PFSK-1 (cell line): Measurements from ENCODE around the gene ENTPD2.

ENCODE experiments used
- REST ChIP-seq, 2 experiments: IDR thresholded peaks; 2 replicates each; pipeline versions ENCODE4 v1.6.1 to v1.8.0; 2011 to 2012; ENCODE audit warnings: low read depth in 2 of 2, low read length in 2 of 2, control low read depth in 1 of 2, inconsistent platforms in 1 of 2, mild to moderate bottlenecking in 1 of 2, moderate library complexity in 1 of 2; ENCODE audit not compliant: insufficient read depth in 1 of 2
- SIN3A ChIP-seq: IDR thresholded peaks from 2 replicates; pipeline ENCODE4 v1.6.1; 2012; ENCODE audit warnings: mild to moderate bottlenecking, low read length, moderate library complexity, borderline replicate concordance; ENCODE audit not compliant: insufficient read depth
- TAF1 ChIP-seq: IDR thresholded peaks from 2 replicates; pipeline ENCODE4 v1.6.1; 2012; ENCODE audit warnings: low read length, control low read depth, borderline replicate concordance; ENCODE audit not compliant: insufficient read depth

GRCh38 chr9:137083394-137084004, 29.6 kb upstream of the ENTPD2 start:
- TF ChIP-seq SIN3A, result no peak
- no peak for TF ChIP-seq TAF1
- TF ChIP-seq REST (IDR thresholded peaks at IDR 0.05; ENCODE audit: insufficient read depth in 1 of 2, low read depth in 2 of 2, low read length in 2 of 2), result no peak
